Measurements from ENCODE around the gene EXOC7. TPM values are rescaled to one million over a fixed set of nuclear protein-coding genes. Genes with fewer than 3 reads are reported as not detected.

Gene EXOC7
- total and polyA plus RNA-seq, 2 experiments from 2014 or later = 134 to 166 TPM

- Histone ChIP-seq H3K4me3 (no peak overlapping the region), H3K4me1 (ENCODE audit: low read depth) (no peaks in the 10 kb centered on the region), H3K27ac (no peak overlapping the region), H3K27me3 (peaks cover 4% of the 10 kb centered on the region), H3K36me3 (no peaks in the 10 kb centered on the region), H3K9me3 (ENCODE audit: low read depth) (no peaks in the 10 kb centered on the region)
- DNase-seq (ENCODE audit: low read depth in 1 of 2, low spot score in 1 of 2) = no peak
- TF ChIP-seq CTCF (IDR thresholded peaks at IDR 0.05; ENCODE audit: low read depth, low read length) = no peak
These were observed 19.6 kb upstream of the EXOC7 start for GRCh38 chr17:76123191-76123499.

- H3K27me3 ChIP-seq = no peaks in the 10 kb centered on the region
- DNase-seq (ENCODE audit: low read depth in 1 of 2, low spot score in 1 of 2) = no peak
- no peaks in the 10 kb centered on the region for H3K4me1 ChIP-seq (ENCODE audit: low read depth)
- no peak overlapping the region for H3K4me3 ChIP-seq
- no peaks in the 10 kb centered on the region for H3K9me3 ChIP-seq (ENCODE audit: low read depth)
- no peak overlapping the region for H3K27ac ChIP-seq
- no peaks in the 10 kb centered on the region for H3K36me3 ChIP-seq
- no peak for TF ChIP-seq CTCF (IDR thresholded peaks at IDR 0.05; ENCODE audit: low read depth, low read length)
These were observed 19.0 kb upstream of the EXOC7 start for GRCh38 chr17:76122431-76123190.

GRCh38 chr17:76121932-76122430 is 18.4 kb upstream of the EXOC7 start:
- Histone ChIP-seq H3K36me3 (no peaks in the 10 kb centered on the region), H3K27me3 (no peaks in the 10 kb centered on the region), H3K27ac (no peak overlapping the region), H3K9me3 (ENCODE audit: low read depth) (no peaks in the 10 kb centered on the region), H3K4me3 (no peak overlapping the region), H3K4me1 (ENCODE audit: low read depth) (no peaks in the 10 kb centered on the region)
- peak in 1 of 2 donors; percentile 46 for DNase-seq (ENCODE audit: low read depth in 1 of 2, low spot score in 1 of 2)
- TF ChIP-seq CTCF (IDR thresholded peaks at IDR 0.05; ENCODE audit: low read depth, low read length) = no peak

- H3K27me3 ChIP-seq = no peaks in the 10 kb centered on the region
- no peaks in the 10 kb centered on the region for H3K9me3 ChIP-seq (ENCODE audit: low read depth)
- no peak overlapping the region for H3K4me3 ChIP-seq
- TF ChIP-seq CTCF (IDR thresholded peaks at IDR 0.05; ENCODE audit: low read depth, low read length) = no peak
- no peaks in the 10 kb centered on the region for H3K4me1 ChIP-seq (ENCODE audit: low read depth)
- H3K36me3 ChIP-seq = no peaks in the 10 kb centered on the region
- DNase-seq (ENCODE audit: low read depth in 1 of 2, low spot score in 1 of 2) = no peak
- no peak overlapping the region for H3K27ac ChIP-seq
These were observed 17.0 kb upstream of the EXOC7 start for GRCh38 chr17:76120658-76121008.

- no peak for DNase-seq (ENCODE audit: low read depth in 1 of 2, low spot score in 1 of 2)
- no peak for TF ChIP-seq CTCF (IDR thresholded peaks at IDR 0.05; ENCODE audit: low read depth, low read length)
These were observed 16.1 kb upstream of the EXOC7 start for GRCh38 chr17:76119409-76120371.

More at GRCh38 chr17:76119409-76120371, 16.1 kb upstream of the EXOC7 start:
- Histone ChIP-seq H3K9me3 (ENCODE audit: low read depth) (no peaks in the 10 kb centered on the region), H3K27ac (no peak overlapping the region), H3K27me3 (no peaks in the 10 kb centered on the region), H3K36me3 (no peaks in the 10 kb centered on the region), H3K4me3 (no peak overlapping the region), H3K4me1 (ENCODE audit: low read depth) (no peaks in the 10 kb centered on the region)
